OCI-LY3 (cell line): ENCODE measurements around the gene ABLIM2.

Experiments used
- H2AFZ ChIP-seq: fragments of 200-600, 300-600 bp; shearing (Covaris generic); 2 replicates; pipeline ENCODE4 v1.6.0; 2014; ENCODE audit warnings: antibody characterized with exemption, low read depth, low read length
- H3K27ac ChIP-seq: fragments of 200-600, 300-600 bp; sonication (generic); 2 replicates; pipeline ENCODE4 v1.5.1; 2014; ENCODE audit warnings: mild to moderate bottlenecking, low read length, moderate library complexity, mixed read lengths
- H3K27me3 ChIP-seq: fragments of 200-600, 300-600 bp; sonication (generic); 2 replicates; pipeline ENCODE4 v1.6.1; 2014; ENCODE audit warnings: low read depth, low read length, mixed read lengths
- H3K36me3 ChIP-seq: fragments of 200-600, 300-600 bp; sonication (generic); replicated peaks from 2 replicates; pipeline ENCODE3; 2014; ENCODE audit warnings: low read depth, low read length, mixed read lengths
- H3K4me1 ChIP-seq: fragments of 300-600, 200-600 bp; sonication (generic); 2 replicates; pipeline ENCODE4 v1.6.1; 2014; ENCODE audit warnings: low read length, mixed read lengths
- H3K4me2 ChIP-seq: fragments of 200-600, 300-600 bp; sonication (generic); 2 replicates; pipeline ENCODE4 v1.6.1; 2014; ENCODE audit warnings: low read length, mixed read lengths
- H3K4me3 ChIP-seq: fragments of 300-600, 200-600 bp; sonication (generic); 2 replicates; pipeline ENCODE4 v1.5.1; 2014; ENCODE audit warnings: antibody characterized with exemption, mild to moderate bottlenecking, low read length, moderate library complexity
- H3K79me2 ChIP-seq: fragments of 300-600, 200-600 bp; shearing (Covaris generic); 2 replicates; pipeline ENCODE4 v1.6.1; 2014; ENCODE audit warnings: mild to moderate bottlenecking, low read length, mixed read lengths
- H3K9ac ChIP-seq: fragments of 300-600, 200-600 bp; shearing (Covaris generic); 2 replicates; pipeline ENCODE4 v1.6.0; 2014; ENCODE audit warnings: mild to moderate bottlenecking, low read length, moderate library complexity
- H3K9me3 ChIP-seq: fragments of 200-600, 300-600 bp; shearing (Covaris generic); 2 replicates; pipeline ENCODE4 v1.6.1; 2014; ENCODE audit warnings: low read length, mixed read lengths; ENCODE audit not compliant: insufficient read depth
- H4K20me1 ChIP-seq: fragments of 200-600, 300-600 bp; sonication (generic); 2 replicates; pipeline ENCODE4 v1.6.1; 2016; ENCODE audit warnings: low read length, mixed read lengths; ENCODE audit not compliant: insufficient read depth
- CTCF ChIP-seq: fragments of 200-600, 300-600 bp; sonication (generic); IDR thresholded peaks from 2 replicates; pipeline ENCODE4 v1.5.1; 2014; ENCODE audit warnings: antibody characterized with exemption, low read length, low read depth
- EZH2phosphoT487 ChIP-seq: fragments of 200-600 bp; shearing (Covaris generic); IDR thresholded peaks from 2 replicates; pipeline ENCODE4 v1.6.1; 2018; ENCODE audit warnings: antibody characterized with exemption, mixed run types, low read depth

The ABLIM2 gene

DNA sequence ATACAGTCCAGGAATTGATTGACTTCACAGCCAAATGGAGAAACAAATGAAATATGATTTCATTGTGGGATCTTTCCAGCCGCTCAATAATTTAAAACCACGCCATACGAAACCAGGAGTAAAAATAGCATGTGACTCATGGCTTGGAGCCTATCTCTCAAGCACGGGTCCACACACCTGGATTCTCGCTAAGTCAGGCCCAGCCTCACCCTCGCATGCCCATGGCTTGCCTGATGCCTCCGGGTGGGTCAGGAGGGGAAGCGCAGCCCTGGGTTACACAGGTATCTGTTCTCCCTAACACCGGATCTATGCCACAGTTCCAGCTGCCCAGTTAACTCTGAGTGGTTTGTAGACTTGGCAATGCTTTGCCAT, 5.6 kb upstream of the ABLIM2 start:
- Histone ChIP-seq H3K27me3 (peaks cover 25% of the 10 kb centered on the region), H3K4me3 (no peak overlapping the region), H3K9me3 (peaks cover 8% of the 10 kb centered on the region), H3K36me3 (no peaks in the 10 kb centered on the region), H3K4me1 (peaks cover 12% of the 10 kb centered on the region), H3K9ac (no peak overlapping the region), H3K4me2 (no peak overlapping the region), H3K27ac (no peak overlapping the region), H2AFZ (no peak overlapping the region), H3K79me2 (no peaks in the 10 kb centered on the region), H4K20me1 (no peaks in the 10 kb centered on the region)
- TF ChIP-seq EZH2phosphoT487 = no peak
- no peak for TF ChIP-seq CTCF

DNA sequence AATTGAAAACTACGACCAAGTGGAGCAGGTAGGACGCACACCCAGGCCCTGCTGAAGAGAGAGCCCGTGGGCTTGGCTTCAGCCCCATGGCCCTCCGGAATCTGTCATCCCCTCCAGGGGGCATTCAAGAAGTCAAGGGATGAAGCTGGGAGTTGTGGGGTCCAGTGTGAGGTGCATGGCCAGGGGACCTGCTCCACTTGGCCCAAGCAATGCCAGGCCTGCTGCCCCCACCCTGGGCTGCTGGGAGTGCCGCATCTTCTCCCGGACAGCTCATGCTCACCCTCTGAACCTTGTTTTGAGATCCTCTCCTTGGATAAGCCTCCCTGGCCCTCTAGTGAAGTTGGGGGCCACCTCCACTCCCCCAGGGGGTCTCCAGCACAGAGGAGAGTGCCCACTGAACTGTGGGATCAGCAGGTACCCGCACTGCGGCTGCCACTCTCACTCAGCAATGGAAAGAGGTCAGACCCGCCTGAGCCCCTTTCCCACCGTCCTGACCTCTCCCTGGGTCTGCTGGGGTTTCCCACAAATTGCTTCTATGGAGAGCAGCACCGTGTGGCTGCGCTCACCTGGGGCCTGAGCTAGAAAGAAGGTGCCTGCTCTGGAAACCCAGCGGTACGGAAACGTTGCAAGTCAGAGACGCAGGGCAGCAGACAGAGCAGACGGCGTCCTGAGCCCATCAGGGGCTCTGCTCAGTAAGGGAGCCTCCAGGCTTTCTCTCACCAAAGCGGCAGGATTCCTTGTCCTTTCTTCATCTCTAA, 5.0 kb upstream of the ABLIM2 start:
- Histone ChIP-seq H3K27ac (no peak overlapping the region), H4K20me1 (no peaks in the 10 kb centered on the region), H3K9me3 (peaks cover 7% of the 10 kb centered on the region), H3K27me3 (peaks cover 25% of the 10 kb centered on the region), H3K4me1 (peaks cover 13% of the 10 kb centered on the region), H2AFZ (no peak overlapping the region), H3K4me3 (no peak overlapping the region), H3K36me3 (no peaks in the 10 kb centered on the region), H3K9ac (no peak overlapping the region), H3K4me2 (no peak overlapping the region), H3K79me2 (no peaks in the 10 kb centered on the region)
- no peak for TF ChIP-seq EZH2phosphoT487
- TF ChIP-seq CTCF = no peak

- Histone ChIP-seq H3K36me3 (no peaks in the 10 kb centered on the region), H2AFZ (no peak overlapping the region), H3K4me3 (no peak overlapping the region), H3K4me2 (no peak overlapping the region), H4K20me1 (no peaks in the 10 kb centered on the region), H3K27me3 (peaks cover 25% of the 10 kb centered on the region), H3K9me3 (peaks cover 1% of the 10 kb centered on the region), H3K9ac (no peak overlapping the region), H3K4me1 (peaks cover 13% of the 10 kb centered on the region), H3K27ac (no peak overlapping the region), H3K79me2 (no peaks in the 10 kb centered on the region)
- TF ChIP-seq CTCF (no peak), EZH2phosphoT487 (no peak)
These were observed 4.4 kb upstream of the ABLIM2 start for GRCh38 chr4:8163026-8163425.

DNA sequence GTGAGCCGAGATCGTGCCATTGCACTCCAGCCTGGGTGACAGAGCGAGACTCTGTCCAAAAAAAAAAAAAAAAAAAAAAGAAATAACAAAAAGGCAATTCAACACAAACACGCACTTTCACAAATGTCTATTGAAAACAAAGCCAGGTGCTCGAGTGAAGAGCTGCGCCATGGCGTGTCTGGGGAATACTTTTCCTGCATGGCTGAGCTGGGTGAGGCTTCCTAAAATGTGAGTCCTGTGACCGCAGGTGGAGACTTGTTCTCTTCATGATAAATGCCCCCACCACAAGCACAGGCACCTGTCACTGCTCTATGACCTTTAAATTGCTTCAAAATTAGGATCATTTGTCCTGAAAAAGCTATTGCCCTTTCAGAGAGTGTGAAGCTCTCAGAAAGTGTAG, 4.0 kb upstream of the ABLIM2 start:
- Histone ChIP-seq H3K27ac (no peak overlapping the region), H3K4me1 (peaks cover 13% of the 10 kb centered on the region), H2AFZ (no peak overlapping the region), H3K4me2 (no peak overlapping the region), H3K79me2 (no peaks in the 10 kb centered on the region), H4K20me1 (no peaks in the 10 kb centered on the region), H3K9ac (no peak overlapping the region), H3K36me3 (no peaks in the 10 kb centered on the region), H3K27me3 (peaks cover 25% of the 10 kb centered on the region), H3K4me3 (no peak overlapping the region), H3K9me3 (no peaks in the 10 kb centered on the region)
- TF ChIP-seq CTCF (no peak), EZH2phosphoT487 (no peak)
